Measurements from ENCODE around the gene PHACTR3. TPM values are rescaled to one million over a fixed set of nuclear protein-coding genes. Genes with fewer than 3 reads are reported as not detected.

The PHACTR3 gene
- total RNA-seq, 3 donors from 2014 or later = 0.41 to 3.4 (median 1.1) TPM

DNA sequence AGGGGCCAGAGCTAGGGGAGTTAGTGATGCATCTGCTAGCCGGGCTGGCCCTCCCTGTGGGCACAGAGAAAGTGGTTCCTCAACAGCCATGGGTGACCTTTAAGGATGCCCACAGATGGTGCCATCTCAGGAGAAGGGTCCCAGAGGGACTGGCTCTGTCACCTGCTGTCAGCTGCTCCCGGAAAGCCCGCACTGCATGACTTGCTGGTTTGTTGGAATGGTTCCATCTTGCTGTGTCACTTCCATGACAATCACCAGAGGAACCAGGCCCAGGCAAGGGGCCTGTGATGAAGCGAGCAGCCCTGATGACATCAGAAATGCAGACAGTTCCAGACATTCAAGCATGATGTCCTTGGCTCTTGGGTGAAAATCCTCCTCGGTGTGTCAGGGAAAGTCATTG is 125.2 kb downstream of the PHACTR3 start:
- H3K4me3 ChIP-seq = no peak overlapping the region
- no peaks in the 10 kb centered on the region for H3K4me1 ChIP-seq (ENCODE audit: low read depth)
- ATAC-seq (no peak), DNase-seq (no peak)
- H3K36me3 ChIP-seq (ENCODE audit: low read depth) = no peaks in the 10 kb centered on the region
- intact Hi-C loops (cut with DNase I, micrococcal nuclease) = no loop called here
- no peaks in the 10 kb centered on the region for H3K9me3 ChIP-seq
- TF ChIP-seq, protein P1, sequence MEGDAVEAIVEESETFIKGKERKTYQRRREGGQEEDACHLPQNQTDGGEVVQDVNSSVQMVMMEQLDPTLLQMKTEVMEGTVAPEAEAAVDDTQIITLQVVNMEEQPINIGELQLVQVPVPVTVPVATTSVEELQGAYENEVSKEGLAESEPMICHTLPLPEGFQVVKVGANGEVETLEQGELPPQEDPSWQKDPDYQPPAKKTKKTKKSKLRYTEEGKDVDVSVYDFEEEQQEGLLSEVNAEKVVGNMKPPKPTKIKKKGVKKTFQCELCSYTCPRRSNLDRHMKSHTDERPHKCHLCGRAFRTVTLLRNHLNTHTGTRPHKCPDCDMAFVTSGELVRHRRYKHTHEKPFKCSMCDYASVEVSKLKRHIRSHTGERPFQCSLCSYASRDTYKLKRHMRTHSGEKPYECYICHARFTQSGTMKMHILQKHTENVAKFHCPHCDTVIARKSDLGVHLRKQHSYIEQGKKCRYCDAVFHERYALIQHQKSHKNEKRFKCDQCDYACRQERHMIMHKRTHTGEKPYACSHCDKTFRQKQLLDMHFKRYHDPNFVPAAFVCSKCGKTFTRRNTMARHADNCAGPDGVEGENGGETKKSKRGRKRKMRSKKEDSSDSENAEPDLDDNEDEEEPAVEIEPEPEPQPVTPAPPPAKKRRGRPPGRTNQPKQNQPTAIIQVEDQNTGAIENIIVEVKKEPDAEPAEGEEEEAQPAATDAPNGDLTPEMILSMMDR (IDR thresholded peaks at IDR 0.05) = no peak

DNA sequence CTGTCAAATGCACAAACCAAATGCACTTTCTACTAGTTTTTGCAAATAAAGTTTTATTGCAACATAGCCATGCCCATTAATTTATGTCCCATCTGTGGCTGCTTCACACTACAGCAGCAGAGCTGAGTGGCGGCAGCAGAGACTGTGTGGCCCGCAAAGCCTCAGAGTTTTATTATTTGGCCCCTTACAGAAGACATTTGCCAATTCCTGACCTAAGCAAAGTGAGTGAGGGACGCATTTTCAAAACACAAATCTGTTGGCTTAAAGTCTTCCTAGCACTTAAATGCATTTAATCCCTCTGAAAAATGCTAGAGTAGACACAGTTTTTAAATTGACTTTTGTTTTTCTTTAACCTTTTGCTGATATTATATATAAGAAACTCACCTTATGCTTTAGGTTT is 126.4 kb downstream of the PHACTR3 start:
- TF ChIP-seq, protein P1 (IDR thresholded peaks at IDR 0.05) = no peak
- H3K9me3 ChIP-seq = no peaks in the 10 kb centered on the region
- no peaks in the 10 kb centered on the region for H3K36me3 ChIP-seq (ENCODE audit: low read depth)
- ATAC-seq = no peak
- intact Hi-C loops (cut with DNase I, micrococcal nuclease) = no loop called here
- H3K4me3 ChIP-seq = no peak overlapping the region
- no peak for DNase-seq
- no peaks in the 10 kb centered on the region for H3K4me1 ChIP-seq (ENCODE audit: low read depth)

DNA sequence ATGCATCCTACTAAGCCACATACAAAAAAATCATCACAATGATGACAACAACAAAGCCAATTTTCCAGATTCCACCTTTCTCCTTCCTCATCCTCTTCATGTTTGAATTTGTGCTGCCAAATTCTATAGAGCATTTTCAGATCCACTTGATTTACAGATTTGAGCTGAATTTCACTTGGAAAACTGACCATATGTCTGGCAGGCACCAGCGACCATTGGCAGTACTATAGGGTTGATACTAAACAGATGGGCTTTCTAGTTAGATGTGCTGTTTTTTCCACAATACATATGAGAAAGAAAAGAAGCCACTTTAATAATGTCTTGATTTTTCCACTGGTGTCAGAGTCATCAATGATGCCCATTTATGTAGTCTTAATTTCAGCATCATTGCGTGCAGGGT is 127.0 kb downstream of the PHACTR3 start:
- intact Hi-C loops (cut with DNase I, micrococcal nuclease) = no loop called here
- TF ChIP-seq, protein P1 (IDR thresholded peaks at IDR 0.05) = no peak
- DNase-seq (no peak), ATAC-seq (no peak)
- no peak overlapping the region for H3K4me3 ChIP-seq
- H3K9me3 ChIP-seq = no peaks in the 10 kb centered on the region
- H3K4me1 ChIP-seq (ENCODE audit: low read depth) = no peaks in the 10 kb centered on the region
- H3K36me3 ChIP-seq (ENCODE audit: low read depth) = no peaks in the 10 kb centered on the region

DNA sequence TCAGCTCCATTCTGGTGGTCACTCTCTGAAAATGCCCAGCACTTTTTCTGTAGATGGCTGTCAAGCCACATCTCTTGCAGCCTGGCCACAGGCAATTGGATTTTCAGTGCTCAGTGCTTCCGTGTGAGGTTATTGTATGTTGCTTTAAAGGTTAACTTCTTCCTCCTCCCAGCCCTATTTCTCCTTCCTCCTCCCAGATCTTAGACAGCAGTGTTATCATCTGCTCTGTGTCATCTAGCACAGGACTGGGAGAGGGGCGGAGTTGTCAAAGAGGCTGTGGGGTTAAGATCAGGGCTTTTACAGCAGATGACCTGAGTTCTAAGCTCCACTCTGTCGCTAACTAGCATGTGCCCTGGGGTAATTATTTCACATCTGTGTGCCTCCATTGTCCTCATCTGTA is 129.0 kb downstream of the PHACTR3 start:
- Histone ChIP-seq H3K4me3 (no peak overlapping the region), H3K36me3 (ENCODE audit: low read depth) (no peaks in the 10 kb centered on the region), H3K9me3 (no peaks in the 10 kb centered on the region), H3K4me1 (ENCODE audit: low read depth) (no peaks in the 10 kb centered on the region)
- ATAC-seq (peak; percentile 15), DNase-seq (no peak)
- intact Hi-C loops (cut with DNase I, micrococcal nuclease) = no loop called here
- TF ChIP-seq, protein P1 (IDR thresholded peaks at IDR 0.05) = no peak

DNA sequence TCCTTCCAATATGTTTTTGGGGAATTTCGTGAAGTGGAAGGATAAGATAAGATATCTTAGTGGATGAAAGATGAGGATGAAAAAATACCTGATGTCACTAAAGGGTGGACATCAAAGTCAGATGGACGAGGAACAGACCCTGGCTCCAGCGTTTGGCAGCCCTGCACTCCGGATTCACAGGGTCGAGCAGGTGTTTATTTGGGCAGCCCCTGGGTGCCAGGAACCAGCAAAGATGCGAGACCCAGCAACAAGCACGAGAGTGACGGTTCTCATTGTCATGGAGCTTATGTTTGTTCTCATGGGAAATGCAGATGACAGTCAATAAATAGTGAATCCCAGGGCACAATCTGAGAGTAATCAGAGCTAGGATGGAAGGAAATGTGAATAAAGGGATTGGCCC is 131.1 kb downstream of the PHACTR3 start:
- Histone ChIP-seq H3K9me3 (no peaks in the 10 kb centered on the region), H3K4me1 (ENCODE audit: low read depth) (no peaks in the 10 kb centered on the region), H3K36me3 (ENCODE audit: low read depth) (no peaks in the 10 kb centered on the region), H3K4me3 (no peak overlapping the region)
- intact Hi-C loops (cut with DNase I, micrococcal nuclease) = no loop called here
- ATAC-seq = no peak
- TF ChIP-seq, protein P1 (IDR thresholded peaks at IDR 0.05) = no peak
- DNase-seq = no peak

DNA sequence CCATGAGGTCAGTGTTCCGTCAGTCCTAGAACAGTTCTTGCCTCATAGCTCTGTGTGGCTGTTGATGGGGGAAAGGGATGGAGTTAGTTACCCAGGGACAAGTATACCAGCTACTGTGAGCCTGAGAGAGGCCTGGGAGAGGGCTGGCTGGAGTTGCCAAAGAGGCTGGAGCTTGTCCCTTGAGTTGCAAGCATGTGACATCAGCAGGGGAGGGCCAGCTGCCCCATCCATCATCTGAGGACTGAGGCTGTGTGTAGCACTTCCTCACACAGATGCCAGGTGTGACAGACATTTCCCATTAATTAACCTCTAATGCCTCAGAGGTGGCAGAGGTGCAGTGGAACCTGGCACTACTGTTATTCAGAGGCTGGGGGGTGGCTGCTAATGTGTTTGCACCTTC is 131.6 kb downstream of the PHACTR3 start:
- TF ChIP-seq, protein P1 (IDR thresholded peaks at IDR 0.05) = no peak
- no peaks in the 10 kb centered on the region for H3K4me1 ChIP-seq (ENCODE audit: low read depth)
- no peak for ATAC-seq
- no peaks in the 10 kb centered on the region for H3K9me3 ChIP-seq
- intact Hi-C loops (cut with DNase I, micrococcal nuclease) = no loop called here
- DNase-seq = no peak
- H3K36me3 ChIP-seq (ENCODE audit: low read depth) = no peaks in the 10 kb centered on the region
- H3K4me3 ChIP-seq = no peak overlapping the region
